HG03108 (cell line): ENCODE results near the gene ERCC5.

ENCODE experiments used
- ATAC-seq: cut with Tn5 transposase; IDR thresholded peaks from one replicate; pipeline ENCODE4 v1.9.1; 2021; ENCODE audit warnings: moderate library complexity; ENCODE audit not compliant: unreplicated experiment

The ERCC5 gene

DNA sequence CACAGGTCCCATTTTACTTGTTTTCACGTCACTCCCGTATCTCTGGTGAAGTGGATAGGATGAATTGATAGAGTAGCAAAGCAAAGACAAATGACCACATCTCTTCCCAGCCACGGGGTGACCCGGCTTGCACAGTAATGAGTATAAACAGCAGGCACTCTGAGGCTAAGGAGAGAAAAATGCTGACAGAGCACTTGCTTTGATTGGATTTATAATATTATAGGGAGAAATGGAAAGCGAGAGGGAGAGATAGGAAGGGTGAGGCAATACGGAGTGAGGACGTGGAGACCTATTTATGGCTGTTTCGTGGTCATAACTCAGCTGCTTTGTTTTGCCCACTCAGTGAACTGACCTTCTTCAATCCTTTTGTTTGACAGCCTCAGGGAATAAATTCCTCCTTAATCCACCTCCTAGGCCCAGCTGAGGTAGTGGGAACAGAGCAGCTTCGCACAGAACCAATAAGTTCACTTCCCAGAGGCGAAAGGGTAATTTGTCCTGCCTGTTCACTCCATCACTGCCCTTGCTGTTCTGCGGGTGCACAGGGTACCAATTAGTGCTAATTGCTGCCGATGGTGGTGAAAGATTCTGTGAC is 68.6 kb downstream of the ERCC5 start:
- ATAC-seq: no peak

DNA sequence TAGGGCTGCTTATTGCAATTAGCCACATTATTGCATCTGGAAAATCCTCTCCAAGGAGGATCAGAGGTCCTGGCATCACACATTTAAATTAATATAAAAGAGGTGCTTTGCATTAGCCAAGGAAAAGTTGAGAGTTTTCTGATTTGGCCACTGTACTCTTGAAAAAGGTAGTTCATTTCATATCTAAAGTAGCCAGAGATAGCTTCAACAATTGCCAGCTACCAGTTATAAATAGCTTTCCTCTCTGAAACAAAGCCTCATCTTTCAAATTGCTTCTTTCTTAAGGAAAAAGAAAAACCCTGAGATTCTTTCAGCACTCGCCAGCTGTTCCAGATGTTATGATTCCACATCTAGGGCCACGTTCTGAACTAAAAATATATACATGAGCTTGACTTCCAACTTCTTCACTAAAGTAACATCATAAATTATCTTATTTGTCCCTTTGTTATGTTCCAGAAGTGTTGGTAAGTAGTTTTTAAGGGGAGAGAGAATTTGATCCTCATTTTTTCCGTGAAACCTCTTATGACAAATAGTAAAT is 69.6 kb downstream of the ERCC5 start:
- no peak for ATAC-seq

DNA sequence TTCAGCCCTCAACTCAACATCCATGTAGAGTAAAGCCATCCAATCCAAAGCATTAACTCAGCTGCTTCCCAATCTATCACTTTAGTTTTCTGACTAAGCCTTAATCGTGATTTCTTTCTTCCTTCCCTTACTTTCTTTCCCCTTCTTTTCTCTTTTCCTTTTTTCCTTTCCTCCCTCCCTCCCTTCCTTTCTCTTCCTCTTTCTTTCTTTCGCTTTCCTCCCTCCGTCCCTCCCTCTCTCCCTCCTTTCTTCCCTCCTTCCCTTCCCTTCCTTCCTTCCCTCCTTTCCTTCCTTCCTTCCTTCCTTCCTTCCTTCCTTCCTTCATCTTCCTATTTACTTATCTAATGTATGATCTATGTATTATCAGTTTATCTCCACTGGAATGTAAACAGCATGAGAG is 71.2 kb downstream of the ERCC5 start:
- no peak for ATAC-seq

DNA sequence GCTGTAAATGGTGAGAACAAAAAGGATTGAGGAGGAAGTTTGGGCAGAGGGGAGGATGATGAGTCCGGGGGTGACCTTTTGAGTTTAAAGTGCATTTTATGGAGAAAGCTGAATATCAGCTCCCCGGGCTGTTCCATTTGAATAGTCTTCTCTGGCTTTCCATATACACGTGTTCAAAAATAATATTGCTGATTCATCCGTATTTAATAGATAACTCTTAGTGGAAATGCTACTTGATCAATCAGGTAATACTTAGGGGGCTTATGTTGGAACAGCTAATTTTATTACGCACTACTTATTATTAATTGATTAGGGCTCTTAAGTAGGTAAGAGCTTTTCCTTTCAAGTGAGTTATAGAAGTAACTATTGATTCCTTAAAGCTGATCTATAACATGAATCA is 76.4 kb downstream of the ERCC5 start:
- no peak for ATAC-seq
